Tibial artery (tissue), 4 donors: ENCODE results near the gene CCDC178.

Experiments used
- DNase-seq, 2 donors: peaks; one replicate each; pipeline ENCODE4 v3.0.0-alpha.2; 2019
- H3K27ac ChIP-seq, 2 donors: fragments of 200-600 bp; sonication (generic) in 1 of 2; 1 replicate in 1 of 2; 2 replicates in 1 of 2; pipeline ENCODE4 v1.5.1; 2018 to 2019; ENCODE audit warnings: mild to moderate bottlenecking in 1 of 2
- H3K27me3 ChIP-seq, 2 donors: fragments of 200-600 bp; sonication (generic) in 1 of 2; one replicate each; pipeline versions ENCODE4 v1.5.1 to v1.6.0; 2016 to 2019
- H3K36me3 ChIP-seq, 3 donors: fragments of 200-600 bp; sonication (generic) in 2 of 3; one replicate each; pipeline ENCODE4 v1.5.1; 2016 to 2019; ENCODE audit warnings: mild to moderate bottlenecking in 2 of 3
- H3K4me1 ChIP-seq, 4 donors: fragments of 200-600 bp; sonication (generic) in 2 of 4; 1 replicate in 3 of 4; 2 replicates in 1 of 4; pipeline ENCODE4 v1.5.1; 2016 to 2019
- H3K4me3 ChIP-seq, 2 donors: fragments of 200-600 bp; sonication (generic) in 1 of 2; 1 replicate in 1 of 2; 2 replicates in 1 of 2; pipeline ENCODE4 v1.5.1; 2018 to 2019; ENCODE audit warnings: mild to moderate bottlenecking in 2 of 2
- H3K9me3 ChIP-seq, 3 donors: fragments of 200-600 bp; sonication (generic) in 1 of 3; one replicate each; pipeline ENCODE4 v1.5.1; 2016 to 2019
- intact Hi-C: fragments of 100-400 bp; cut with DNase I; formaldehyde crosslinking; loops from one replicate; pipeline ENCODE4 v1.15.0; 2023; ENCODE audit warnings: low total_unique reads
- TF ChIP-seq, protein P1 (sequence below), 2 experiments: fragments of 200-600 bp in 1 of 2; fragments of 450-650 bp in 1 of 2; IDR thresholded peaks; one replicate each; pipeline ENCODE4 v1.5.1; 2017 to 2019; ENCODE audit warnings: antibody characterized with exemption in 2 of 2, mild to moderate bottlenecking in 1 of 2, moderate library complexity in 1 of 2

CCDC178 gene

DNA sequence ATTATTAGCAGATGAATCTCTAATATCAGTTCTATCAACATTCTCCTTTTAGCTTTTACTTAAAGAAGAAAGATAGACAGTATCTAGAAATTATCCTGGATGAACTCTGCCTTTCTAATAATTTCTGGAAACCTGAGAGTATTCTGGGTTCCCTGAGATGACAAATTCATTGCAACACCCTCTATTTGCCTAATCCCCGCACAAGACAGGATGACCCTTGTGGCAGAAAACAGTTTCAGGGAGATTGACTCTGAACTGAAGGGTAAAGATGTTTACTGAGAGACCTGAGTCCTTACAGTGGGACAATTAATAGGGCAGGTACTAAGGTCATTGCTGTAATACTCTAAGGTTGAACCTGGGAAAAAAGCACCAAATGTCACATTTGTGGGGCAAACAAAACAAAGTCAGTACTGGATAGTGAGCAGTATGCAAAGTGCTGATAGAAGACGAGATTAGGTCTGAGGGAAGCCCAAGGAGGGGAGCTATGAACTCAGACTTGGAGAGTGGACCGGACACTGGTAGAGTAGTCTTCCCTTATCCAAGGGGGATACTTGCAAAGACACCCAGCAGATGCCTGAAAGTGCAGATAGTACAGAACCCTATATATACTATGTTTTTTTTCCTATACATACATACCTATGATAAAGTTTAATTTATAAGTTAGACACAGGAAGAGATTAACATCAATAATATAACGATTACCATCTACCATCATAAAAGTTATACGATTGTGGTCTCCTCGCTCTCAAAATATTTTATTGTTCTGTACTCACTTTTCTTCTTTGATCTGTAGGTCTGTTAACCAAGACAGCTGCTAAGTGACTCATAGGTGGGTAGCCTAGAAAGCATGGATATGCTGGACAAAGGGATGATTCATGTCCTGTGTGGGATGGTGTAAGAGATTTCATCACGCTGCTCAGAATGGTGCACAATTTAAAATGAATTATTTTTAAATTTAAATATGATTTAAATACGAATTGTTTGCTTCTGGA lies 519.4 kb downstream of the CCDC178 start:
- Histone ChIP-seq H3K27ac (no peak overlapping the region), H3K4me1 (no peaks in the 10 kb centered on the region), H3K36me3 (no peaks in the 10 kb centered on the region), H3K27me3 (no peaks in the 10 kb centered on the region), H3K9me3 (no peaks in the 10 kb centered on the region), H3K4me3 (no peak overlapping the region)
- TF ChIP-seq, protein P1, sequence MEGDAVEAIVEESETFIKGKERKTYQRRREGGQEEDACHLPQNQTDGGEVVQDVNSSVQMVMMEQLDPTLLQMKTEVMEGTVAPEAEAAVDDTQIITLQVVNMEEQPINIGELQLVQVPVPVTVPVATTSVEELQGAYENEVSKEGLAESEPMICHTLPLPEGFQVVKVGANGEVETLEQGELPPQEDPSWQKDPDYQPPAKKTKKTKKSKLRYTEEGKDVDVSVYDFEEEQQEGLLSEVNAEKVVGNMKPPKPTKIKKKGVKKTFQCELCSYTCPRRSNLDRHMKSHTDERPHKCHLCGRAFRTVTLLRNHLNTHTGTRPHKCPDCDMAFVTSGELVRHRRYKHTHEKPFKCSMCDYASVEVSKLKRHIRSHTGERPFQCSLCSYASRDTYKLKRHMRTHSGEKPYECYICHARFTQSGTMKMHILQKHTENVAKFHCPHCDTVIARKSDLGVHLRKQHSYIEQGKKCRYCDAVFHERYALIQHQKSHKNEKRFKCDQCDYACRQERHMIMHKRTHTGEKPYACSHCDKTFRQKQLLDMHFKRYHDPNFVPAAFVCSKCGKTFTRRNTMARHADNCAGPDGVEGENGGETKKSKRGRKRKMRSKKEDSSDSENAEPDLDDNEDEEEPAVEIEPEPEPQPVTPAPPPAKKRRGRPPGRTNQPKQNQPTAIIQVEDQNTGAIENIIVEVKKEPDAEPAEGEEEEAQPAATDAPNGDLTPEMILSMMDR (IDR thresholded peaks at IDR 0.05): no peak
- intact Hi-C loops: no loop called here
- DNase-seq: no peak

DNA sequence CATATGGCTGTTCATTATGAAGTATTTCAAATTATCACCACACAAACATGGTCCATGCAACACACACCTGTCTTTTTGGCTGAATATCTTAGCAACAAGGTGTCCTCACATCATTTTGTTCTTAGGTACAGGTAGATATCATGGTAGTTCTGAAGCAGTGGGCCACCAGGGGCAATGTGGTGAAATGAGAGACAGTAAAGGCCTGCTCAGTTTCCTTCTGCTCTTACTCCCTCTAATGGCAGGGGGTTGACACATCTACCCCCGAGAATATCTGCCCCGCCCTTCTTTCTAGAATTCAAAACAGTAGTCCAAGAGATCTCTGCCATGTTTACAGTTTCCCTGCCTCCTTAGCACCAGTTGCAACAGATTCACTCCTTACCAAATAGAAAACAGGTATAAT lies 520.7 kb downstream of the CCDC178 start:
- intact Hi-C loops: no loop called here
- Histone ChIP-seq H3K4me1 (no peaks in the 10 kb centered on the region), H3K9me3 (no peaks in the 10 kb centered on the region), H3K27ac (no peak overlapping the region), H3K4me3 (no peak overlapping the region), H3K27me3 (no peaks in the 10 kb centered on the region), H3K36me3 (no peaks in the 10 kb centered on the region)
- TF ChIP-seq, protein P1 (IDR thresholded peaks at IDR 0.05): no peak
- no peak for DNase-seq

DNA sequence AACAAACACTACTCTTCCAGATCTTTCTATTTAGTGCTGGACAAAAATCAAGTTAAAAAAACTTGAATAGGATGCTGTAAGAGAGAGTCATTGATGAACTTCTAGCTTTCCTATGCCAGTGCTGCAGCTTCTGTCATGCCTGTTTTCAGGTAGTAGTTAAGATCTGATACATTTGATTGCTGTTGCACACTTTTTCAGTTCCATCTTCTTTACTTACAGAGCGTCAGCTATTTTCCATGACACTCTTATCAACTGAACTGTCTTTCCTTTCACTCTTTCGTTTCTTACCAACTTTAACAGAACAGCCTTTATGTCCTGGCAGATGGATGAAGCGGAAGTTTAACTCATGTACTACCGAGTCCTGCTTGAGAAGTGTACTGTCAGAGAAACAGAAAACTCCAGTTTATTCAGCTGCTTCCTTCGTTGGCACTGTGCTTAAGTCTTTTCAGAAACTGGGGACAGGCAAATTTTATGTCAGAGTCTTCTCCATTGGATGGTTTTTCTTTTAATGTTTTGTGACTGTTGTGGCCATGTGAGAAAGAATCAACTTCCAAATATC lies 521.8 kb downstream of the CCDC178 start:
- intact Hi-C loops: no loop called here
- Histone ChIP-seq H3K4me3 (no peak overlapping the region), H3K4me1 (no peaks in the 10 kb centered on the region), H3K9me3 (no peaks in the 10 kb centered on the region), H3K27me3 (no peaks in the 10 kb centered on the region), H3K36me3 (no peaks in the 10 kb centered on the region), H3K27ac (no peak overlapping the region)
- DNase-seq: no peak
- TF ChIP-seq, protein P1 (IDR thresholded peaks at IDR 0.05): no peak

DNA sequence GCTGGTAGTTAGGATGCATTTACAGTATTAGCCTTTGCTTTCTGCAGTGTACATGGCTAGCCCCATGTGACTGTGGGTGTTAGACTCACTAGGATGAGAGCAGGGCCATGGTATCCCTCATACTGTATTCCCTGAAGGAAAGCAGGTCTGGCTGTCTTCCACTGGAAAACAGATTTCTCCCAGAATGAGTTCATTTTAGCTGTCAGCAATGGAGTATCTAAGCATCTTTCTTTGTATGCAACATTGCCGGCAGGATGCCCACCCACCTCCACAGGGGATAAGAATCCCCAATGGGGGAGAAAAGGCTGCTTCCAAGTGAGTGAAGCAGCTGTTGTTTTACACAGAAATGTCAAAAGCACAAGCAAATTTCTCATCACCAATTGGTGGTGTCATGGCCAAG lies 525.0 kb downstream of the CCDC178 start:
- H3K9me3 ChIP-seq: no peaks in the 10 kb centered on the region
- no peaks in the 10 kb centered on the region for H3K4me1 ChIP-seq
- H3K36me3 ChIP-seq: no peaks in the 10 kb centered on the region
- H3K27ac ChIP-seq: no peak overlapping the region
- no peak for DNase-seq
- intact Hi-C loops: no loop called here
- H3K27me3 ChIP-seq: no peaks in the 10 kb centered on the region
- H3K4me3 ChIP-seq: no peak overlapping the region
- TF ChIP-seq, protein P1 (IDR thresholded peaks at IDR 0.05): no peak

DNA sequence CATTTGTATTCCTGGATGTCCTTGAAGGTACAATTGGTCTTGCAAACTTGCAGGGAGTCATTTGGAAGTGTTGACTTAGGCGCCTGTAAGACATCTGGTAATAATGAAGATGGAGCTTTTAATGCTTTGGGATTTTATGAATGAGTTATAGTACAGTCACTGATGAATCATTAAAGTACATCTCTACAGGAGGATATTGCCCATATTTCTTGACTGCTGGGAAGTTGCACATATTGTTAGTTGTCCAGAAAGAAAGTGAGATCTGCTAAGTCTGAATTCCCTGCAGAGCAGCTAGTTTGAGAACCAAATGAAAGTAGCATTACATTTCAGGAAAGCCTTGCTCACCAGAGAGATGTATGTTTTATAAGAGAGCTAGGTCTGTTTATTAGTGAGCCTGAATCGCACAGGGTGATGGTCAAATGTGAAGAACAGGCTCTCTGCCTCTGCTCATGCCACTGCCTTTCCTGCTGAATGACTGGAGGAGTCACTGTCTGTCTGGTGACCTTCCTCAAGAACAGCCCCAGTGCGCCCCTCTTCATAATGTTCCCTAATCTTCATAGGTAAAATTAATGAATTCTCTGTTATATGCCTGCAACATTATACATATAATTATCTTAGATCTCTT lies 528.7 kb downstream of the CCDC178 start:
- no peaks in the 10 kb centered on the region for H3K4me1 ChIP-seq
- intact Hi-C loops: no loop called here
- H3K27me3 ChIP-seq: no peaks in the 10 kb centered on the region
- DNase-seq: no peak
- no peaks in the 10 kb centered on the region for H3K36me3 ChIP-seq
- TF ChIP-seq, protein P1 (IDR thresholded peaks at IDR 0.05): no peak
- no peak overlapping the region for H3K27ac ChIP-seq
- H3K9me3 ChIP-seq: no peaks in the 10 kb centered on the region
- H3K4me3 ChIP-seq: no peak overlapping the region
